Choroid plexus epithelial cell (primary cell): ENCODE data around the gene OR5H1.
"Not testable (repeated sequence)": the region's sequence is repeated elsewhere in the genome, so short reads cannot be mapped to it uniquely, and the experiment has no call there.

Experiments
- DNase-seq: peaks from one replicate; pipeline ENCODE4 v3.0.0-alpha.2; 2010; ENCODE audit warnings: low read depth
- H3K4me3 ChIP-seq: 2 replicates; pipeline ENCODE4 v1.5.1; 2011; ENCODE audit warnings: low read depth, mild to moderate bottlenecking, control low read depth, low read length, moderate library complexity
- TF ChIP-seq, protein P1 (sequence below): conservative IDR thresholded peaks from 2 replicates; pipeline ENCODE4 v1.5.1; 2011; ENCODE audit warnings: low read depth, mild to moderate bottlenecking, control low read depth, inconsistent platforms, low read length, moderate library complexity

Gene OR5H1

DNA sequence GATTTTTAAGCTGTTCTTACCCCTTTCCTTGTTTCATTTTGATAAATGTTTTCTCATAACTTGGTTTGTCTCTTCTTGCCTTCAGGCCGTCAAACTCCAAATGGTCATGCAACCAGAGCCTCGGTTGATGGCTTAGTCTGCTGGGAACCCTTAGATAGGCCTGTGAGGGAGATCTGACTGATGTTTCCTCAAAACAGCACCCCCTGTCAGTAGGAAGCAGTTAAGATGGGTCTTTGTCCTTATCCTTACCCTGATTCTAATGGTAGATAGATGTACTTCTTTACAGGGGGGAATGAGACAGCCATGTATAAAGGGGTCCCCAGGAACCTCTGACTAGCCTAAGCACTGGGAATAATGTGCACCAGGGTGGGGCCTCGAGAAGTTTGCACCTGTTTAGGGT lies 16.3 kb upstream of the OR5H1 start:
- no peak overlapping the region for H3K4me3 ChIP-seq
- TF ChIP-seq, protein P1, sequence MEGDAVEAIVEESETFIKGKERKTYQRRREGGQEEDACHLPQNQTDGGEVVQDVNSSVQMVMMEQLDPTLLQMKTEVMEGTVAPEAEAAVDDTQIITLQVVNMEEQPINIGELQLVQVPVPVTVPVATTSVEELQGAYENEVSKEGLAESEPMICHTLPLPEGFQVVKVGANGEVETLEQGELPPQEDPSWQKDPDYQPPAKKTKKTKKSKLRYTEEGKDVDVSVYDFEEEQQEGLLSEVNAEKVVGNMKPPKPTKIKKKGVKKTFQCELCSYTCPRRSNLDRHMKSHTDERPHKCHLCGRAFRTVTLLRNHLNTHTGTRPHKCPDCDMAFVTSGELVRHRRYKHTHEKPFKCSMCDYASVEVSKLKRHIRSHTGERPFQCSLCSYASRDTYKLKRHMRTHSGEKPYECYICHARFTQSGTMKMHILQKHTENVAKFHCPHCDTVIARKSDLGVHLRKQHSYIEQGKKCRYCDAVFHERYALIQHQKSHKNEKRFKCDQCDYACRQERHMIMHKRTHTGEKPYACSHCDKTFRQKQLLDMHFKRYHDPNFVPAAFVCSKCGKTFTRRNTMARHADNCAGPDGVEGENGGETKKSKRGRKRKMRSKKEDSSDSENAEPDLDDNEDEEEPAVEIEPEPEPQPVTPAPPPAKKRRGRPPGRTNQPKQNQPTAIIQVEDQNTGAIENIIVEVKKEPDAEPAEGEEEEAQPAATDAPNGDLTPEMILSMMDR, result no peak
- no peak for DNase-seq

DNA sequence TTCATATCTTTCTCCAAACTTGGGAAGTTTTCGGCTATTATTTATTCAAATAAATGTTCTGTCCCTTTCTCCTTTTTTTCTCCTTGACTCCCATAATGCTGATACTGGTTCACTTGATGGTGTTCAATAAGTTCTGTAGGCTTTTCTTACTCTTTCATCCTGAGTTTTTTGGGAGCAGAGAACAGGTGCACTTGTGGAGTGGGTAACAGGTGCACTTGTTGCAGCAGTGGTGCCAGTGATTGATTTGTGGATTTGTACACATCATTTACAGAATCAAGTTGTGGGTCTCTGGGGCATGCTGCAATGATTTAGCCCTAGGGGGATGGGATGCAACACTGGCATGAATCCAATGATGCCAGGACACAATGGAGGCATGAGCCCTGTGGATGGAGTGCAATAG lies 14.8 kb upstream of the OR5H1 start:
- DNase-seq, result no peak
- TF ChIP-seq, protein P1, result no peak
- H3K4me3 ChIP-seq, result no peak overlapping the region

DNA sequence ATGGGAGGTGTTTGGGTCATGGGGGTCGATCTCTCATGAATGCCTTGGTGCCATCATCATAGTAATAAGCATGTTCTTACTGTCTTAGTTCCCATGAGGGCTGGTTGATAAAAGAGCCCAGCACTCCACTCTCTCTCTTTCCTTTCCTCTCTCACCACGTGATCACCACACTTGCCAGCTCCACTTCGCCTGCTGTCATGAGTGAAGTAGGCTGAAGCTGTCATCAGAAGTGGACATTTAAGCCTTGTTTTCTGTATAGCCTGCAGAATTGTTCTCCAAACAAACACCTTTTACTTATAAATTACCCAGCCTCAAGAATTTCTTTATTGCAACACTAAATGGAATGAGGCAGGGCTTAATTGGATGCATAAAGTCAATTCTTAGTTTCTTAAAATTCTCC lies 6.1 kb downstream of the OR5H1 start:
- DNase-seq, result no peak
- no peak overlapping the region for H3K4me3 ChIP-seq
- TF ChIP-seq, protein P1, result no peak

DNA sequence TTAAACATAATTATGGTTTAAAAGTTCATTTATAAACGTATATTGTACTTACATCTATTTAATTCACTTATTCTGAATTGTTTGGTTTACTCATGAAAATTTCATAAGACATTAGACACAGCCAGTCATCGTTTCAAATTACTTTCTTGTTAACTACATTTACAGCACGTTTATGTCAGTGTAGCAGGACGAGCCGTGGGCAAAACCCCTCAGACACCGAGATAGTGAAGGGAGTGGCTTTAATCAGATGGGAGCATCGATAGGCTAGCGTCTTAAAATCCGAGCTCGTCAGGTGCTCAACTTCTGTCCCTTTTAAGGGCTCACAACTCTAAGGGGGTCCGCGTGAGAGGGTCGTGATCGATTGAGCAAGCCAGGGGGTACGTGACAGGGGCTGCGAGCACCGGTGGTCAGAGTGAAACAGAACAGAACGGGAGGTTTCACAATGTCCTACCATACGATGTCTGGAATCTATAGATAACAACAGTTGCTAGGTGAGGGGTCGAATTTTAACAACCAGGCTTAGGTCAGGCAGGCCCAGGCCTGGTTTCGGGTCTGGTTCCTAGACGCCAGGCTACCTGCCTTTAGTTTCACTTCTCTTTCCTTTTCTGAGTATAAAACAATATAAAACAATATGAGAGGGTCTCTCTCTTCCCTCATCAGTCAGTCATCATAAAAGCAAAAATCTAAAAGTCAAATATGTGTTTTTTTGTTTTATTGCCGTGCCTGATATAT lies 7.5 kb downstream of the OR5H1 start:
- DNase-seq, H3K4me3 ChIP-seq: not testable (repeated sequence)

DNA sequence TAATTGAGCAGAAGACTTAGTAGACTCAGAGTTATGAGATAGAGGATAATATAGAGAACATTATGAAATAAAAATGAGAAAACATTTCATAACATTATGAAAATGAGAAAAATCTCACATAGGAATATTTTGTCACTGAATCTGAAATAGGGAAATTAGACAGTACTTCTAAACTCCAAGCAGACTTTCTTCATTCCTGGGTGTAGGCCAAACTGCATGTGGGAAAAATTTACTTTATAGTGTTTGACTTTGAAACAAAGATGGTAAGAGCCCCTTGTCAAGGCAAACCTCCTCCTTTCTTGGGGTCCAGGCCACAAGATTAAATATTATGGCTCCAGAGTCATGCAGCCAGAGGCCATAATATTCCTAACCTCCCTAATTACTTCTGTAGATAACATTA lies 10.0 kb downstream of the OR5H1 start:
- TF ChIP-seq, protein P1, result no peak
- no peak for DNase-seq
- no peak overlapping the region for H3K4me3 ChIP-seq

DNA sequence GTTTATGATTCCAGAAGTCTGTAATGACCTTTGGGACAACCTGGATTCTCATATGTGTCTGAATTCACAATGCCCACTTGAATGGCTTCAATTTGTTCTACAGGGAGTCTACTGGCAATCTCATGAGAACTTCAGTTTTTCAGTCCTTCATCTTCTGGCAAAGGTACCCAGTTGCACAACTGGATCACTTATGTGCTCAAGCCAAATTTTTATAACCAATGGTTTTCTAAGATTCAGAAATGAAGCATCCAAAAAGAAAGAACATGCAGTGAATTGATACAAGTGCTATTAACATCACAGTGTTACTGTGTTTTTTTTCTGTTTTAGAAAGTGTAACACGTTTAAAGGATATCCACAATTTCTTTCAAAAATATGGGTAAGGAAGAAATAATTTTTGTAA lies 16.7 kb downstream of the OR5H1 start, which contains the start of gene OR5H14:
Gene OR5H14, plus strand, starts transcription at position 301 of the 400 bp plus-strand sequence. CDS start 1,907 bp downstream, outside the sequence.
- TF ChIP-seq, protein P1, result no peak
- DNase-seq, result no peak
- H3K4me3 ChIP-seq, result no peak within 1 kb of the TSS

DNA sequence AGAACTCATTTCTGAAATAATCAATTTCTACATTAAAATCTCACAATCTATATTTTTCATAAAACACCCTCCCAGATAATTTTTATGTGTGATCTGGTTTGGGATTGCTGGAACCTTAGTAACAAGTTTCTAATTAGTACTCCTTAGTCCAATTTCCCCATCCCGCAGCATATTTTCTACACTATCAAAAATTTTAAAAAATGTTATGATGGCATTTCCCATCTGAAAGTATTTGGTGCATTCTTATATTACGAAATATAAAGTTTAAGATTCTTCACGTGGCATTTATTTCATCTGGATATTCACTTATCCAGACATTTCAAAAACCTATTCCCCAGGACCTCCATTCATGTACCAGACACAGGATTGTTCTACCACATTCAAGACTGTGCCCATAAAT lies 18.2 kb downstream of the OR5H1 start:
- DNase-seq, result no peak
- TF ChIP-seq, protein P1, result no peak
- no peak overlapping the region for H3K4me3 ChIP-seq

DNA sequence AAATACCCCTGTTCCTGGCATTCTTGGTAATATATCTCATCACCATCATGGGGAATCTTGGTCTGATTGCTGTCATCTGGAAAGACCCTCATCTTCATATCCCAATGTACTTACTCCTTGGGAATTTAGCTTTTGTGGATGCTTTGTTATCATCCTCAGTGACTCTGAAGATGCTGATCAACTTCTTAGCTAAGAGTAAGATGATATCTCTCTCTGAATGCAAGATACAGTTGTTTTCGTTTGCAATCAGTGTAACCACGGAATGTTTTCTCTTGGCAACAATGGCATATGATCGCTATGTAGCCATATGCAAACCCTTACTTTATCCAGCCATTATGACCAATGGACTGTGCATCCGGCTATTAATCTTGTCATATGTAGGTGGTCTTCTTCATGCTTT lies 18.9 kb downstream of the OR5H1 start:
- DNase-seq, H3K4me3 ChIP-seq: not testable (repeated sequence)
